GM23338 (cell line): ENCODE measurements around the gene TEX14. TPM values are rescaled to one million over a fixed set of nuclear protein-coding genes. Genes with fewer than 3 reads are reported as not detected.
A peak's percentile ranks its signal among the peaks of the same experiment; 100 is the strongest.

Source experiments
- ATAC-seq: fragments of 200-7000 bp; cut with Tn5 transposase; 3 replicates; pipeline ENCODE4 v1.9.1; 2020
- DNase-seq: peaks from one replicate; pipeline ENCODE4 v3.0.0-alpha.2; 2015; ENCODE audit warnings: low spot score
- H2AFZ ChIP-seq: fragments of 200-600 bp; sonication (generic); 2 replicates; pipeline ENCODE4 v1.8.0; 2016; ENCODE audit warnings: antibody characterized with exemption, mild to moderate bottlenecking, moderate library complexity
- H3F3A ChIP-seq: fragments of 200-600 bp; sonication (generic); replicated peaks from 2 replicates; pipeline ENCODE4 v1.8.0; 2017; ENCODE audit warnings: antibody characterized with exemption, mixed run types, low read depth
- H3K27ac ChIP-seq: fragments of 200-600 bp; sonication (generic); 2 replicates; pipeline ENCODE4 v1.6.1; 2016; ENCODE audit warnings: low read depth
- H3K27me3 ChIP-seq: fragments of 200-600 bp; sonication (generic); 2 replicates; pipeline ENCODE4 v1.8.0; 2016; ENCODE audit warnings: mild to moderate bottlenecking, mixed run types, moderate library complexity; ENCODE audit not compliant: insufficient read depth
- H3K36me3 ChIP-seq: fragments of 200-600 bp; sonication (generic); 2 replicates; pipeline ENCODE4 v1.8.0; 2016; ENCODE audit warnings: mild to moderate bottlenecking; ENCODE audit not compliant: insufficient read depth
- H3K4me1 ChIP-seq: fragments of 200-600 bp; sonication (generic); 2 replicates; pipeline ENCODE4 v1.8.0; 2016; ENCODE audit warnings: mild to moderate bottlenecking, moderate library complexity; ENCODE audit not compliant: insufficient read depth
- H3K4me2 ChIP-seq: fragments of 200-600 bp; sonication (generic); 2 replicates; pipeline ENCODE4 v1.7.1; 2017; ENCODE audit warnings: mixed run types
- H3K4me3 ChIP-seq: fragments of 200-600 bp; sonication (generic); 2 replicates; pipeline ENCODE4 v1.6.1; 2016; ENCODE audit warnings: mixed run types
- H3K79me2 ChIP-seq: fragments of 200-600 bp; sonication (generic); replicated peaks from 2 replicates; pipeline ENCODE4 v1.8.0; 2017; ENCODE audit warnings: mild to moderate bottlenecking; ENCODE audit not compliant: insufficient read depth
- H3K9me2 ChIP-seq: fragments of 200-600 bp; sonication (generic); 2 replicates; pipeline ENCODE4 v1.8.0; 2017; ENCODE audit not compliant: insufficient read depth
- H4K20me1 ChIP-seq: fragments of 200-600 bp; sonication (generic); replicated peaks from 2 replicates; pipeline ENCODE4 v1.8.0; 2017; ENCODE audit warnings: mild to moderate bottlenecking; ENCODE audit not compliant: insufficient read depth
- H3K27ac Mint-ChIP-seq: 2 replicates; pipeline ENCODE4 v1.8.0; 2020; ENCODE audit warnings: inconsistent platforms, mild to moderate bottlenecking, moderate library complexity, mixed read lengths
- H3K27me3 Mint-ChIP-seq: 3 replicates; pipeline ENCODE4 v1.8.0; 2022; ENCODE audit warnings: low read depth, mild to moderate bottlenecking, moderate library complexity, mixed read lengths, inconsistent platforms; ENCODE audit not compliant: insufficient read depth, poor library complexity
- H3K36me3 Mint-ChIP-seq: 3 replicates; pipeline ENCODE4 v1.8.0; 2021; ENCODE audit warnings: low read depth, mild to moderate bottlenecking, inconsistent platforms, moderate library complexity, mixed read lengths
- H3K4me1 Mint-ChIP-seq: 3 replicates; pipeline ENCODE4 v1.8.0; 2020; ENCODE audit warnings: mild to moderate bottlenecking, inconsistent platforms, mixed read lengths
- H3K4me3 Mint-ChIP-seq: 3 replicates; pipeline ENCODE4 v1.8.0; 2021; ENCODE audit warnings: moderate library complexity, mild to moderate bottlenecking, inconsistent platforms, mixed read lengths
- H3K9me3 Mint-ChIP-seq: 3 replicates; pipeline ENCODE4 v1.8.0; 2020; ENCODE audit warnings: moderate library complexity, mild to moderate bottlenecking, inconsistent platforms, mixed read lengths
- CREB1 ChIP-seq: fragments of 250-450 bp; sonication (Bioruptor Pico); IDR thresholded peaks from 2 replicates; pipeline ENCODE4 v1.5.0; 2020; ENCODE audit warnings: low read depth, mild to moderate bottlenecking, moderate library complexity
- EZH2phosphoT487 ChIP-seq: fragments of 200-600 bp; sonication (generic); IDR thresholded peaks from one replicate; pipeline ENCODE4 v1.8.1; 2018; ENCODE audit warnings: antibody characterized with exemption; ENCODE audit not compliant: unreplicated experiment
- JUNB ChIP-seq: IDR thresholded peaks from one replicate; pipeline ENCODE4 v1.6.1; 2016; ENCODE audit warnings: antibody characterized with exemption; ENCODE audit not compliant: unreplicated experiment
- POLR2AphosphoS5 ChIP-seq: IDR thresholded peaks from 2 replicates; pipeline ENCODE4 v1.6.1; 2016; ENCODE audit warnings: antibody characterized with exemption, low read depth
- ZNF331 ChIP-seq: fragments of 250-450 bp; sonication (Bioruptor Pico); IDR thresholded peaks from 2 replicates; pipeline ENCODE4 v1.5.0; 2020; ENCODE audit warnings: low read depth, mild to moderate bottlenecking, moderate library complexity
- polyA plus RNA-seq: library from polyadenylated mRNA; unstranded; fragments of >200 nt; fragmentation: Nextera tagmentation; extraction: Ambion mirVana; gene quantifications from 2 replicates; pipeline ENCODE4 v1.2.1, GENCODE V29; 2016
- total RNA-seq: library from RNA; depleted of rRNA; stranded (reverse); fragments of >200 nt; shearing (Covaris generic); gene quantifications from 2 replicates; pipeline ENCODE4 v1.2.3, GENCODE V29; 2014
- TF ChIP-seq, protein P1 (sequence below): IDR thresholded peaks from one replicate; pipeline ENCODE4 v1.6.1; 2018; ENCODE audit warnings: antibody characterized with exemption; ENCODE audit not compliant: unreplicated experiment
- TF ChIP-seq, protein P2 (sequence below): IDR thresholded peaks from 2 replicates; pipeline ENCODE4 v1.6.1; 2016; ENCODE audit warnings: antibody characterized with exemption
- TF ChIP-seq, protein P3 (sequence below), 2 experiments: fragments of 200-600 bp in 1 of 2; sonication (generic) in 1 of 2; conservative IDR thresholded peaks; 2 replicates each; pipeline versions ENCODE4 v1.5.1 to v1.6.1; 2016 to 2017; ENCODE audit warnings: antibody characterized with exemption in 2 of 2, low read depth in 2 of 2, mild to moderate bottlenecking in 2 of 2, moderate library complexity in 1 of 2

The TEX14 gene
- total and polyA plus RNA-seq, 2 experiments from 2014 or later = 0.80 to 2.6 TPM

DNA sequence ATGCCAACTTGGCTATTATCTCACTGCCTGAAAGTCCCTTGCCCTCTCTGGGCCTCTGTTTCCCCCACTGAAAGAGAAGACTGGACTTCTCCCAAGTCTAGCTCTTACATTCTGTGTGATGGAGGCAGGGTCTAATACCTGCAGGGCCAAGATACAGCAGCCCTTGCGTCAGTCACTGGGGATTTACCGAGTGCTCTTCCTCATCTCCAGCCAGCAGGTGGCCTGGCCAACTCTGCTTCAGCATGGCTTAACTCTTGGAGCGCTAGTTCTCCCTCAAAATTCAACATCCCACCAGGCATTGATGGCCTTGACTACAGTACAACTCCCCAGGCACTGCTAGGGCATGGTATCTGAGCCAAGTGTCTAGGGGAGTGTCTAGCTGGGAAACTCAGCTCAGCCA, 157.5 kb downstream of the TEX14 start:
- 0 out of 2 replicates have a peak, but pooled peaks cover 9% of the 10 kb centered on the region for H3K27me3 ChIP-seq
- no peaks in the 10 kb centered on the region for H3K36me3 ChIP-seq
- no peak overlapping the region for H3K4me2 ChIP-seq
- peaks cover 12% of the 10 kb centered on the region for H3K4me1 ChIP-seq
- H3K27me3 Mint-ChIP-seq = peaks cover 20% of the 10 kb centered on the region
- H3K9me3 Mint-ChIP-seq = no peaks in the 10 kb centered on the region
- no peaks in the 10 kb centered on the region for H4K20me1 ChIP-seq
- H3K27ac ChIP-seq = no peak overlapping the region
- ATAC-seq (no peak), DNase-seq (peak; percentile 38)
- no peak for TF ChIP-seq EZH2phosphoT487
- TF ChIP-seq POLR2AphosphoS5 = no peak
- TF ChIP-seq, protein P1, sequence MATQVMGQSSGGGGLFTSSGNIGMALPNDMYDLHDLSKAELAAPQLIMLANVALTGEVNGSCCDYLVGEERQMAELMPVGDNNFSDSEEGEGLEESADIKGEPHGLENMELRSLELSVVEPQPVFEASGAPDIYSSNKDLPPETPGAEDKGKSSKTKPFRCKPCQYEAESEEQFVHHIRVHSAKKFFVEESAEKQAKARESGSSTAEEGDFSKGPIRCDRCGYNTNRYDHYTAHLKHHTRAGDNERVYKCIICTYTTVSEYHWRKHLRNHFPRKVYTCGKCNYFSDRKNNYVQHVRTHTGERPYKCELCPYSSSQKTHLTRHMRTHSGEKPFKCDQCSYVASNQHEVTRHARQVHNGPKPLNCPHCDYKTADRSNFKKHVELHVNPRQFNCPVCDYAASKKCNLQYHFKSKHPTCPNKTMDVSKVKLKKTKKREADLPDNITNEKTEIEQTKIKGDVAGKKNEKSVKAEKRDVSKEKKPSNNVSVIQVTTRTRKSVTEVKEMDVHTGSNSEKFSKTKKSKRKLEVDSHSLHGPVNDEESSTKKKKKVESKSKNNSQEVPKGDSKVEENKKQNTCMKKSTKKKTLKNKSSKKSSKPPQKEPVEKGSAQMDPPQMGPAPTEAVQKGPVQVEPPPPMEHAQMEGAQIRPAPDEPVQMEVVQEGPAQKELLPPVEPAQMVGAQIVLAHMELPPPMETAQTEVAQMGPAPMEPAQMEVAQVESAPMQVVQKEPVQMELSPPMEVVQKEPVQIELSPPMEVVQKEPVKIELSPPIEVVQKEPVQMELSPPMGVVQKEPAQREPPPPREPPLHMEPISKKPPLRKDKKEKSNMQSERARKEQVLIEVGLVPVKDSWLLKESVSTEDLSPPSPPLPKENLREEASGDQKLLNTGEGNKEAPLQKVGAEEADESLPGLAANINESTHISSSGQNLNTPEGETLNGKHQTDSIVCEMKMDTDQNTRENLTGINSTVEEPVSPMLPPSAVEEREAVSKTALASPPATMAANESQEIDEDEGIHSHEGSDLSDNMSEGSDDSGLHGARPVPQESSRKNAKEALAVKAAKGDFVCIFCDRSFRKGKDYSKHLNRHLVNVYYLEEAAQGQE = no peak
- TF ChIP-seq, protein P2, sequence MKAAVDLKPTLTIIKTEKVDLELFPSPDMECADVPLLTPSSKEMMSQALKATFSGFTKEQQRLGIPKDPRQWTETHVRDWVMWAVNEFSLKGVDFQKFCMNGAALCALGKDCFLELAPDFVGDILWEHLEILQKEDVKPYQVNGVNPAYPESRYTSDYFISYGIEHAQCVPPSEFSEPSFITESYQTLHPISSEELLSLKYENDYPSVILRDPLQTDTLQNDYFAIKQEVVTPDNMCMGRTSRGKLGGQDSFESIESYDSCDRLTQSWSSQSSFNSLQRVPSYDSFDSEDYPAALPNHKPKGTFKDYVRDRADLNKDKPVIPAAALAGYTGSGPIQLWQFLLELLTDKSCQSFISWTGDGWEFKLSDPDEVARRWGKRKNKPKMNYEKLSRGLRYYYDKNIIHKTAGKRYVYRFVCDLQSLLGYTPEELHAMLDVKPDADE = no peak
- TF ChIP-seq, protein P3, sequence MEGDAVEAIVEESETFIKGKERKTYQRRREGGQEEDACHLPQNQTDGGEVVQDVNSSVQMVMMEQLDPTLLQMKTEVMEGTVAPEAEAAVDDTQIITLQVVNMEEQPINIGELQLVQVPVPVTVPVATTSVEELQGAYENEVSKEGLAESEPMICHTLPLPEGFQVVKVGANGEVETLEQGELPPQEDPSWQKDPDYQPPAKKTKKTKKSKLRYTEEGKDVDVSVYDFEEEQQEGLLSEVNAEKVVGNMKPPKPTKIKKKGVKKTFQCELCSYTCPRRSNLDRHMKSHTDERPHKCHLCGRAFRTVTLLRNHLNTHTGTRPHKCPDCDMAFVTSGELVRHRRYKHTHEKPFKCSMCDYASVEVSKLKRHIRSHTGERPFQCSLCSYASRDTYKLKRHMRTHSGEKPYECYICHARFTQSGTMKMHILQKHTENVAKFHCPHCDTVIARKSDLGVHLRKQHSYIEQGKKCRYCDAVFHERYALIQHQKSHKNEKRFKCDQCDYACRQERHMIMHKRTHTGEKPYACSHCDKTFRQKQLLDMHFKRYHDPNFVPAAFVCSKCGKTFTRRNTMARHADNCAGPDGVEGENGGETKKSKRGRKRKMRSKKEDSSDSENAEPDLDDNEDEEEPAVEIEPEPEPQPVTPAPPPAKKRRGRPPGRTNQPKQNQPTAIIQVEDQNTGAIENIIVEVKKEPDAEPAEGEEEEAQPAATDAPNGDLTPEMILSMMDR (conservative IDR thresholded peaks at IDR 0.05; ENCODE audit: low read depth in 2 of 2) = peak in 1 of 2 experiments; percentile 31; a peak in 1 of 4 replicates
- TF ChIP-seq JUNB = no peak
- peak overlapping the region; percentile 63; the same call in 1 of the 2 replicates for H2AFZ ChIP-seq
- H3K4me3 ChIP-seq = no peak overlapping the region
- H3K36me3 Mint-ChIP-seq = no peaks in the 10 kb centered on the region; the same call in 2 of the 3 replicates
- H3K4me3 Mint-ChIP-seq = no peak overlapping the region
- no peak overlapping the region for H3K27ac Mint-ChIP-seq
- no peaks in the 10 kb centered on the region for H3K9me2 ChIP-seq
- peaks cover 41% of the 10 kb centered on the region for H3K4me1 Mint-ChIP-seq
- no peaks in the 10 kb centered on the region for H3K79me2 ChIP-seq
- H3F3A ChIP-seq = no peaks in the 10 kb centered on the region

DNA sequence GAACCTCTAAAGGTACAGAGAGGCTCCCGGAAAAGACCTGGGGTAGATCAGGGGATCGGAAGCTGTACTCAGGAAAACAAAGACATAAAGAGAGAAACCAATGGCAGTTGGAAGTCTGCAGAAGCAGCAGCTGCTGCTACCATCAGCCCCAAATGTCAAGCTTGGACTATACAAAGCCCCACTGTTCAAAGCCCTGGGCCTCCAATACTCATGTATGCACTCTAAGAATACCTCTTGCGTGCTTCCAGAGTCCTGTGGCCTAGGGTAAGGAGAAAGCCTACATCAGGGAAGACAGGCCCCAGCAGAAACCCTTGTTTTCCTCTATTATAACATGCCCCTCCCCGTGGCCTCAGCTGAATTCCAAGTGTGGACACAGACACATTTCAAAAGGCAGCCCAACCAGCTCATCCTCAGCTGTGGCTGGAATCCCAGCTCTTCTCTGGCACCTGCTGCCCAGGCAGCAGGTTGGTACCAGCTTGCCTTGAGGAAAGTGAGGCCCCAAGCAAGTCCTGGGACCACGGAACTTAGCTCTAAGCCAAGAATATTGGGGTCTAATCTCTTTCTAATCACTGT, 158.1 kb downstream of the TEX14 start:
- H3K9me3 Mint-ChIP-seq = no peaks in the 10 kb centered on the region; the same call in 2 of the 3 replicates
- no peak overlapping the region for H3K4me3 Mint-ChIP-seq
- Histone ChIP-seq H3K4me3 (no peak overlapping the region), H4K20me1 (no peaks in the 10 kb centered on the region), H3K27me3 (0 out of 2 replicates have a peak, but pooled peaks cover 9% of the 10 kb centered on the region), H3K4me2 (no peak overlapping the region), H3K4me1 (peaks cover 12% of the 10 kb centered on the region), H2AFZ (peak overlapping the region; percentile 63; the same call in 1 of the 2 replicates), H3K9me2 (no peaks in the 10 kb centered on the region), H3K27ac (no peak overlapping the region), H3K79me2 (no peaks in the 10 kb centered on the region), H3F3A (no peaks in the 10 kb centered on the region), H3K36me3 (no peaks in the 10 kb centered on the region)
- DNase-seq = no peak
- H3K27me3 Mint-ChIP-seq = peaks cover 21% of the 10 kb centered on the region
- no peaks in the 10 kb centered on the region; the same call in 2 of the 3 replicates for H3K36me3 Mint-ChIP-seq
- H3K27ac Mint-ChIP-seq = no peak overlapping the region
- H3K4me1 Mint-ChIP-seq = peaks cover 46% of the 10 kb centered on the region
- ATAC-seq = no peak
- TF ChIP-seq CREB1 (CRISPR knock-in tag) (no peak), ZNF331 (CRISPR knock-in tag) (no peak), JUNB (no peak)
